Ascending aorta (tissue), 2 donors: ENCODE data around the gene CIRBP. TPM values are rescaled to one million over a fixed set of nuclear protein-coding genes. Genes with fewer than 3 reads are reported as not detected.
A peak's percentile ranks its signal among the peaks of the same experiment; 100 is the strongest.

ENCODE experiments used
- DNase-seq, 2 donors: peaks; one replicate each; pipeline ENCODE4 v3.0.0-alpha.2; 2019; ENCODE audit warnings: low spot score in 2 of 2
- H3K27ac ChIP-seq, 2 donors: fragments of 200-600 bp; sonication (generic); one replicate each; pipeline ENCODE4 v1.5.1; 2016 to 2017; ENCODE audit warnings: mild to moderate bottlenecking in 1 of 2
- H3K27me3 ChIP-seq: fragments of 200-600 bp; sonication (generic); one replicate; pipeline ENCODE4 v1.5.1; 2017
- H3K36me3 ChIP-seq, 2 donors: fragments of 200-600 bp; sonication (generic); one replicate each; pipeline ENCODE4 v1.5.1; 2016
- H3K4me1 ChIP-seq, 2 donors: fragments of 200-600 bp; sonication (generic); one replicate each; pipeline ENCODE4 v1.5.1; 2016 to 2017; ENCODE audit warnings: mild to moderate bottlenecking in 1 of 2
- H3K4me3 ChIP-seq, 2 donors: fragments of 200-600 bp; sonication (generic); one replicate each; pipeline ENCODE4 v1.5.1; 2016 to 2017; ENCODE audit warnings: mild to moderate bottlenecking in 1 of 2
- H3K9me3 ChIP-seq, 2 donors: fragments of 200-600 bp; sonication (generic); one replicate each; pipeline ENCODE4 v1.5.1; 2016
- intact Hi-C: fragments of 100-400 bp; cut with DNase I; formaldehyde crosslinking; loops from one replicate; pipeline ENCODE4 v1.15.1; 2023
- total RNA-seq: library from RNA; depleted of rRNA; stranded (reverse); fragments of >200 nt; gene quantifications from one replicate; pipeline ENCODE4 v1.1.0, GENCODE V29; 2016
- TF ChIP-seq, protein P1 (sequence below), 3 experiments: fragments of 200-600 bp in 2 of 3; fragments of 450-650 bp in 1 of 3; sonication (generic) in 2 of 3; IDR thresholded peaks; one replicate each; pipeline ENCODE4 v1.5.1; 2016 to 2019; ENCODE audit warnings: antibody characterized with exemption in 3 of 3, mild to moderate bottlenecking in 1 of 3, moderate library complexity in 1 of 3

CIRBP gene
- total RNA-seq, 1 donor from 2014 or later, result 442 TPM

DNA sequence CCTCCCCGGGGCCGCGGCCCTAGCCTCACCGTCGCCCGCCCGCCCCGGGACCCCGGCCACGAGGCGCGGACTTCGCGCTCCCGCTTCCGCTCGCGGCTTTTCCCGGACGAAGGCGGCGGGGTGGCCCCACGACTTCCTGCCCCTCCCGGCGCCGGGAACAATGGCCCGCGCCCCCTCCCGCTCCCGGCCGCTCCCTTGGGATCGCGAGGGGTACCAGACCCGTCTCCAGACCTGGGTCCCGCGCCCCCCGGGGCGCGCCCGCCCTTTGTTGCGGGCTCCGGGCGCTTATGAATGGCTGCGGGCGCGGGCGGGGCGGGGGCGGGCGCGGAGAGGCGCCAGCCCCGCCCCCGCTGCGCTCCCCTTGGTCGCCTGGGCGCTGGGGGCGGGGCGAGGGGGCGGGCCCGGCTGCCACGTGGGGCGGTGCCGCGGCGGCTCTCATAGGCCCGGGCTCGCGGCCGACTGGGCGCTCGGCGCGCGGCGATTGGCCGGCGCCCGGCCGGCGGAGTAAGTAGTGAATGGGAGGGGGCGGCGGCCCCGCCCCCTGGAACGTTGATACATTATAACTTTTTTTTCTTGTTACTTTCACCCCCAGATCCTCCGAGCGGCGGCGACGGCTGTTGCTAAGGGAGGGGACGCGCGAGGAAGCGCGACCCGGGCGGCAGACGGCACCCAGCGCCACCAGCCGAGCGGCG, 19.7 kb upstream of the CIRBP start:
- intact Hi-C loops, result loop anchor here (1.0 to 10.0 kb wide), 2 partner anchors 20 to 325 kb away; partner anchors contain the start of genes ARID3A and CIRBP

DNA sequence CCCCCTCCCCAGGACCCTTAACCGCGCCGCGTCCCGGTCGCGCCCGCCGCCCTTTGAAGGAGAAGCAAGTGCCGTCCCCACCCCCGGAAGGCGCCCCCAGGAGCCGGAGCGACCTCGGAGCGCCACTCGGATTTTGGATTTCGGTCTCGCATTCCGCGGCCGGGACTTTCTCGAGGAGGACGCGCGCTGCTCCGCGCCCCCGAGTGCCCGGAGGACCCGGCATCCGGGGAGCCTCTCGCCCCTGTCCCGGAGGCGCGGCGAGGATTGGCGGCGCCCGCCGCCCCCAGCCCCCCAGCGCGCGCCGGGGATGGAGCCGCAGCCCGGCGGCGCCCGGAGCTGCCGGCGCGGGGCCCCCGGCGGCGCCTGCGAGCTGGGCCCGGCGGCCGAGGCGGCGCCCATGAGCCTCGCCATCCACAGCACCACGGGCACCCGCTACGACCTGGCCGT, 19.1 kb upstream of the CIRBP start:
- intact Hi-C loops, result loop anchor here (1.0 to 10.0 kb wide), 2 partner anchors 19 to 325 kb away; partner anchors contain the start of genes ARID3A and CIRBP
- no peaks in the 10 kb centered on the region for H3K9me3 ChIP-seq
- peaks cover 28 to 45% of the 10 kb centered on the region in 2 donors for H3K4me1 ChIP-seq
- DNase-seq, result no peak
- H3K36me3 ChIP-seq, result peaks cover 20 to 31% of the 10 kb centered on the region in 2 donors
- H3K27ac ChIP-seq, result peak overlapping the region; percentile 94 to 98
- TF ChIP-seq, protein P1, sequence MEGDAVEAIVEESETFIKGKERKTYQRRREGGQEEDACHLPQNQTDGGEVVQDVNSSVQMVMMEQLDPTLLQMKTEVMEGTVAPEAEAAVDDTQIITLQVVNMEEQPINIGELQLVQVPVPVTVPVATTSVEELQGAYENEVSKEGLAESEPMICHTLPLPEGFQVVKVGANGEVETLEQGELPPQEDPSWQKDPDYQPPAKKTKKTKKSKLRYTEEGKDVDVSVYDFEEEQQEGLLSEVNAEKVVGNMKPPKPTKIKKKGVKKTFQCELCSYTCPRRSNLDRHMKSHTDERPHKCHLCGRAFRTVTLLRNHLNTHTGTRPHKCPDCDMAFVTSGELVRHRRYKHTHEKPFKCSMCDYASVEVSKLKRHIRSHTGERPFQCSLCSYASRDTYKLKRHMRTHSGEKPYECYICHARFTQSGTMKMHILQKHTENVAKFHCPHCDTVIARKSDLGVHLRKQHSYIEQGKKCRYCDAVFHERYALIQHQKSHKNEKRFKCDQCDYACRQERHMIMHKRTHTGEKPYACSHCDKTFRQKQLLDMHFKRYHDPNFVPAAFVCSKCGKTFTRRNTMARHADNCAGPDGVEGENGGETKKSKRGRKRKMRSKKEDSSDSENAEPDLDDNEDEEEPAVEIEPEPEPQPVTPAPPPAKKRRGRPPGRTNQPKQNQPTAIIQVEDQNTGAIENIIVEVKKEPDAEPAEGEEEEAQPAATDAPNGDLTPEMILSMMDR (IDR thresholded peaks at IDR 0.05), result no peak
- H3K4me3 ChIP-seq, result peak overlapping the region; percentile 95
- H3K27me3 ChIP-seq, result no peaks in the 10 kb centered on the region

More for the DNA sequence above, 19.7 kb upstream of the CIRBP start:
- Histone ChIP-seq H3K4me3 (peak overlapping the region; percentile 95), H3K9me3 (no peaks in the 10 kb centered on the region), H3K36me3 (peaks cover 14 to 26% of the 10 kb centered on the region in 2 donors), H3K27ac (peak overlapping the region; percentile 94 to 99), H3K4me1 (peaks cover 32 to 45% of the 10 kb centered on the region in 2 donors), H3K27me3 (no peaks in the 10 kb centered on the region)
- DNase-seq, result peak; percentile 91 to 98
- TF ChIP-seq, protein P1 (IDR thresholded peaks at IDR 0.05), result no peak

- intact Hi-C loops, result no loop called here
- H3K27ac ChIP-seq, result peak overlapping the region; percentile 94 to 98
- TF ChIP-seq, protein P1 (IDR thresholded peaks at IDR 0.05), result no peak
- no peaks in the 10 kb centered on the region for H3K27me3 ChIP-seq
- H3K9me3 ChIP-seq, result no peaks in the 10 kb centered on the region
- peak overlapping the region; percentile 95 for H3K4me3 ChIP-seq
- H3K36me3 ChIP-seq, result peaks cover 26 to 38% of the 10 kb centered on the region in 2 donors
- peaks cover 28 to 45% of the 10 kb centered on the region in 2 donors for H3K4me1 ChIP-seq
- DNase-seq, result no peak
Measured at GRCh38 chr19:1250437-1251260, 18.5 kb upstream of the CIRBP start.

GRCh38 chr19:1251330-1252220, 17.6 kb upstream of the CIRBP start:
- no peak for DNase-seq
- Histone ChIP-seq H3K4me3 (peak overlapping the region; percentile 95), H3K27ac (peak overlapping the region; percentile 94 to 98), H3K9me3 (no peaks in the 10 kb centered on the region), H3K36me3 (peaks cover 35 to 47% of the 10 kb centered on the region in 2 donors), H3K4me1 (peaks cover 31 to 39% of the 10 kb centered on the region in 2 donors), H3K27me3 (no peaks in the 10 kb centered on the region)
- TF ChIP-seq, protein P1 (IDR thresholded peaks at IDR 0.05), result no peak
- intact Hi-C loops, result no loop called here
